Effector memory CD8-positive, alpha-beta T cell (primary cell): ENCODE results near the gene MYOM3.
A peak's percentile ranks its signal among the peaks of the same experiment; 100 is the strongest.

ENCODE experiments used
- ATAC-seq: fragments of 150-1000 bp; cut with Tn5 transposase; replicated peaks from 2 replicates; pipeline ENCODE4 v1.10.0; 2021; ENCODE audit warnings: mild to moderate bottlenecking, moderate library complexity
- DNase-seq, 3 experiments: peaks; one replicate each; pipeline ENCODE4 v3.0.0; 2021
- H3K27ac Mint-ChIP-seq, 2 donors: one replicate each; pipeline ENCODE4 v1.8.0; 2022; ENCODE audit warnings: mild to moderate bottlenecking in 2 of 2, mixed read lengths in 2 of 2, moderate library complexity in 2 of 2
- H3K27me3 Mint-ChIP-seq, 2 donors: one replicate each; pipeline ENCODE4 v1.8.0; 2022; ENCODE audit warnings: mixed read lengths in 2 of 2
- H3K36me3 Mint-ChIP-seq: one replicate; pipeline ENCODE4 v1.8.0; 2022; ENCODE audit warnings: mild to moderate bottlenecking, moderate library complexity, mixed read lengths; ENCODE audit not compliant: insufficient read depth
- H3K4me1 Mint-ChIP-seq, 2 donors: one replicate each; pipeline ENCODE4 v1.8.0; 2022; ENCODE audit warnings: low read depth in 2 of 2, mixed read lengths in 2 of 2
- H3K4me3 Mint-ChIP-seq, 2 donors: one replicate each; pipeline ENCODE4 v1.8.0; 2022; ENCODE audit warnings: mild to moderate bottlenecking in 2 of 2, mixed read lengths in 2 of 2, moderate library complexity in 2 of 2
- H3K9me3 Mint-ChIP-seq, 2 donors: one replicate each; pipeline ENCODE4 v1.8.0; 2022; ENCODE audit warnings: mixed read lengths in 2 of 2

Gene MYOM3

GRCh38 chr1:24092979-24093378 lies 19.0 kb downstream of the MYOM3 start:
- no peak overlapping the region for H3K4me3 Mint-ChIP-seq
- no peak for ATAC-seq
- no peaks in the 10 kb centered on the region for H3K4me1 Mint-ChIP-seq
- H3K36me3 Mint-ChIP-seq = no peaks in the 10 kb centered on the region
- H3K9me3 Mint-ChIP-seq = no peaks in the 10 kb centered on the region
- no peak for DNase-seq
- H3K27me3 Mint-ChIP-seq = peaks cover 17 to 68% of the 10 kb centered on the region in 2 donors
- peak overlapping the region in 1 of 2 donors; percentile 72 for H3K27ac Mint-ChIP-seq

GRCh38 chr1:24091971-24092482 lies 19.9 kb downstream of the MYOM3 start:
- DNase-seq = no peak
- peaks cover 26 to 78% of the 10 kb centered on the region in 2 donors for H3K27me3 Mint-ChIP-seq
- H3K4me1 Mint-ChIP-seq = no peaks in the 10 kb centered on the region
- H3K4me3 Mint-ChIP-seq = no peak overlapping the region
- ATAC-seq = no peak
- H3K9me3 Mint-ChIP-seq = no peaks in the 10 kb centered on the region
- H3K36me3 Mint-ChIP-seq = no peaks in the 10 kb centered on the region
- H3K27ac Mint-ChIP-seq = no peak overlapping the region

GRCh38 chr1:24090736-24091135 lies 21.2 kb downstream of the MYOM3 start:
- H3K9me3 Mint-ChIP-seq = no peaks in the 10 kb centered on the region
- no peak overlapping the region for H3K27ac Mint-ChIP-seq
- DNase-seq (no peak), ATAC-seq (no peak)
- peaks cover 22 to 73% of the 10 kb centered on the region in 2 donors for H3K27me3 Mint-ChIP-seq
- H3K4me1 Mint-ChIP-seq = no peaks in the 10 kb centered on the region
- no peak overlapping the region for H3K4me3 Mint-ChIP-seq
- no peaks in the 10 kb centered on the region for H3K36me3 Mint-ChIP-seq

- Mint-ChIP-seq H3K9me3 (no peaks in the 10 kb centered on the region), H3K4me1 (no peaks in the 10 kb centered on the region), H3K27ac (peak overlapping the region in 1 of 2 donors; percentile 53), H3K36me3 (no peaks in the 10 kb centered on the region), H3K4me3 (no peak overlapping the region), H3K27me3 (peaks cover 29 to 76% of the 10 kb centered on the region in 2 donors)
- DNase-seq (no peak), ATAC-seq (no peak)
These were observed 22.0 kb downstream of the MYOM3 start for GRCh38 chr1:24089743-24090555.

GRCh38 chr1:24089027-24089742 lies 22.8 kb downstream of the MYOM3 start:
- Mint-ChIP-seq H3K4me3 (no peak overlapping the region), H3K27me3 (peaks cover 30 to 74% of the 10 kb centered on the region in 2 donors), H3K9me3 (no peaks in the 10 kb centered on the region), H3K4me1 (no peaks in the 10 kb centered on the region), H3K36me3 (no peaks in the 10 kb centered on the region), H3K27ac (no peak overlapping the region)
- ATAC-seq (no peak), DNase-seq (no peak)

GRCh38 chr1:24086466-24086865 lies 25.5 kb downstream of the MYOM3 start:
- ATAC-seq (no peak), DNase-seq (no peak)
- no peak overlapping the region for H3K27ac Mint-ChIP-seq
- no peak overlapping the region for H3K4me3 Mint-ChIP-seq
- H3K4me1 Mint-ChIP-seq = no peaks in the 10 kb centered on the region
- no peaks in the 10 kb centered on the region for H3K36me3 Mint-ChIP-seq
- peaks cover 30 to 61% of the 10 kb centered on the region in 2 donors for H3K27me3 Mint-ChIP-seq
- H3K9me3 Mint-ChIP-seq = no peaks in the 10 kb centered on the region

- ATAC-seq = no peak
- no peak overlapping the region for H3K4me3 Mint-ChIP-seq
These were observed 26.4 kb downstream of the MYOM3 start for GRCh38 chr1:24085546-24085945.

GRCh38 chr1:24085007-24085406 lies 26.9 kb downstream of the MYOM3 start:
- Mint-ChIP-seq H3K4me1 (no peaks in the 10 kb centered on the region), H3K27me3 (peaks cover 23 to 57% of the 10 kb centered on the region in 2 donors), H3K27ac (no peak overlapping the region), H3K4me3 (no peak overlapping the region), H3K9me3 (no peaks in the 10 kb centered on the region), H3K36me3 (no peaks in the 10 kb centered on the region)
- ATAC-seq = no peak
- no peak for DNase-seq

More at GRCh38 chr1:24085546-24085945, 26.4 kb downstream of the MYOM3 start:
- no peak for DNase-seq
- peaks cover 29 to 61% of the 10 kb centered on the region in 2 donors for H3K27me3 Mint-ChIP-seq
- no peaks in the 10 kb centered on the region for H3K36me3 Mint-ChIP-seq
- H3K27ac Mint-ChIP-seq = no peak overlapping the region
- H3K4me1 Mint-ChIP-seq = no peaks in the 10 kb centered on the region
- no peaks in the 10 kb centered on the region for H3K9me3 Mint-ChIP-seq

GRCh38 chr1:24084050-24084449 lies 27.9 kb downstream of the MYOM3 start:
- no peaks in the 10 kb centered on the region for H3K9me3 Mint-ChIP-seq
- ATAC-seq (no peak), DNase-seq (no peak)
- H3K27ac Mint-ChIP-seq = no peak overlapping the region
- H3K36me3 Mint-ChIP-seq = no peaks in the 10 kb centered on the region
- H3K4me1 Mint-ChIP-seq = no peaks in the 10 kb centered on the region
- H3K4me3 Mint-ChIP-seq = no peak overlapping the region
- H3K27me3 Mint-ChIP-seq = peaks cover 21 to 52% of the 10 kb centered on the region in 2 donors

GRCh38 chr1:24082372-24082771 lies 29.6 kb downstream of the MYOM3 start:
- Mint-ChIP-seq H3K9me3 (no peaks in the 10 kb centered on the region), H3K27me3 (peaks cover 16 to 45% of the 10 kb centered on the region in 2 donors), H3K27ac (no peak overlapping the region), H3K36me3 (no peaks in the 10 kb centered on the region), H3K4me1 (no peaks in the 10 kb centered on the region), H3K4me3 (no peak overlapping the region)
- ATAC-seq (no peak), DNase-seq (no peak)

GRCh38 chr1:24081190-24081589 lies 30.7 kb downstream of the MYOM3 start:
- no peak overlapping the region for H3K4me3 Mint-ChIP-seq
- no peak for DNase-seq
- peak overlapping the region in 1 of 2 donors; percentile 21 for H3K27ac Mint-ChIP-seq
- no peak for ATAC-seq
- H3K4me1 Mint-ChIP-seq = no peaks in the 10 kb centered on the region
- H3K27me3 Mint-ChIP-seq = peaks cover 9 to 36% of the 10 kb centered on the region in 2 donors
- no peaks in the 10 kb centered on the region for H3K9me3 Mint-ChIP-seq
- H3K36me3 Mint-ChIP-seq = no peaks in the 10 kb centered on the region

- Mint-ChIP-seq H3K27ac (no peak overlapping the region), H3K4me1 (no peaks in the 10 kb centered on the region), H3K27me3 (peaks cover 3 to 28% of the 10 kb centered on the region in 2 donors), H3K9me3 (no peaks in the 10 kb centered on the region), H3K36me3 (no peaks in the 10 kb centered on the region), H3K4me3 (no peak overlapping the region)
- DNase-seq (no peak), ATAC-seq (no peak)
These were observed 31.8 kb downstream of the MYOM3 start for GRCh38 chr1:24080131-24080530.

GRCh38 chr1:24077278-24077978 lies 34.5 kb downstream of the MYOM3 start:
- no peaks in the 10 kb centered on the region for H3K4me1 Mint-ChIP-seq
- no peak overlapping the region for H3K27ac Mint-ChIP-seq
- H3K9me3 Mint-ChIP-seq = no peaks in the 10 kb centered on the region
- H3K27me3 Mint-ChIP-seq = peaks cover 0 to 8% of the 10 kb centered on the region in 2 donors
- DNase-seq (no peak), ATAC-seq (no peak)
- no peaks in the 10 kb centered on the region for H3K36me3 Mint-ChIP-seq
- H3K4me3 Mint-ChIP-seq = no peak overlapping the region
